ENCODE measurements around the gene DCAF8. TPM values are rescaled to one million over a fixed set of nuclear protein-coding genes. Genes with fewer than 3 reads are reported as not detected.

Gene DCAF8
- total RNA-seq, 1 experiment from 2014 or later, result 143 TPM

GRCh38 chr1:160169553-160170399, 92.6 kb downstream of the DCAF8 start:
- peaks cover 64% of the 10 kb centered on the region for H3K4me1 Mint-ChIP-seq
- TF ChIP-seq MAX (CRISPR knock-in tag; IDR thresholded peaks at IDR 0.05) (no peak), GABPB1 (CRISPR knock-in tag; IDR thresholded peaks at IDR 0.05) (no peak), E2F1 (CRISPR knock-in tag; IDR thresholded peaks at IDR 0.05) (no peak), ARID4B (CRISPR knock-in tag; IDR thresholded peaks at IDR 0.05; ENCODE audit: borderline replicate concordance) (no peak), NFYB (CRISPR knock-in tag; conservative IDR thresholded peaks at IDR 0.05; ENCODE audit: low read depth) (no peak), FOXP4 (CRISPR knock-in tag; IDR thresholded peaks at IDR 0.05) (peak; percentile 66; the same call in 1 of the 2 replicates), HMGA2 (CRISPR knock-in tag; IDR thresholded peaks at IDR 0.05) (no peak), ZNF138 (CRISPR knock-in tag; conservative IDR thresholded peaks at IDR 0.05) (no peak), ZNF512 (CRISPR knock-in tag; IDR thresholded peaks at IDR 0.05; ENCODE audit: borderline replicate concordance) (no peak), ZMAT4 (CRISPR knock-in tag; IDR thresholded peaks at IDR 0.05) (peak; percentile 81; the same call in 1 of the 2 replicates), FOXK1 (CRISPR knock-in tag; IDR thresholded peaks at IDR 0.05) (no peak), ZBTB21 (CRISPR knock-in tag; IDR thresholded peaks at IDR 0.05; ENCODE audit: borderline replicate concordance) (peak; percentile 60; the same call in 1 of the 2 replicates), PRRX2 (CRISPR knock-in tag; IDR thresholded peaks at IDR 0.05) (0 out of 2 replicates have a peak, but pooled peaks have one; percentile 48), PRDM15 (CRISPR knock-in tag; IDR thresholded peaks at IDR 0.05) (no peak), ELF4 (CRISPR knock-in tag; IDR thresholded peaks at IDR 0.05; ENCODE audit: low read depth) (no peak), ZSCAN18 (CRISPR knock-in tag; IDR thresholded peaks at IDR 0.05) (0 out of 2 replicates have a peak, but pooled peaks have one; percentile 41), OVOL2 (CRISPR knock-in tag; IDR thresholded peaks at IDR 0.05; ENCODE audit: borderline replicate concordance) (no peak), NFE2L1 (CRISPR knock-in tag; IDR thresholded peaks at IDR 0.05) (0 out of 2 replicates have a peak, but pooled peaks have one; percentile 9), NFATC4 (CRISPR knock-in tag; IDR thresholded peaks at IDR 0.05) (no peak)

More at GRCh38 chr1:160169553-160170399, 92.6 kb downstream of the DCAF8 start:
- ATAC-seq (peak; percentile 78), DNase-seq (ENCODE audit: low spot score) (peak; percentile 75)
- Mint-ChIP-seq H3K27me3 (ENCODE audit: low read depth) (peaks cover 25% of the 10 kb centered on the region), H3K4me3 (peak overlapping the region; percentile 42), H3K27ac (peak overlapping the region; percentile 94), H3K9me3 (no peaks in the 10 kb centered on the region), H3K36me3 (no peaks in the 10 kb centered on the region)
- CTCF ChIA-PET, result interaction anchor here (0.6 to 5.4 kb wide), 29 partner anchors 20 to 852 kb away, joined by 3 to 71 read pairs (median 8); partner anchors contain the start of genes CASQ1, DCAF8 and IGSF8
- POLR2A ChIA-PET, result interaction anchor here (1.0 to 1.7 kb wide), 5 partner anchors 21 to 61 kb away, joined by 3 to 8 read pairs (median 4); no protein-coding TSS in a partner anchor

All from WTC11 (cell line).